CD14-positive monocyte (primary cell): Measurements from ENCODE around the gene ZXDC. TPM values are rescaled to one million over a fixed set of nuclear protein-coding genes. Genes with fewer than 3 reads are reported as not detected.

Experiments
- DNase-seq, 3 donors: peaks; one replicate each; pipeline ENCODE4 v3.0.0-alpha.2; 2011 to 2022
- H2AFZ ChIP-seq: 2 replicates; pipeline ENCODE4 v1.6.0; 2012; ENCODE audit warnings: mild to moderate bottlenecking, low read depth, low read length, inconsistent platforms; ENCODE audit not compliant: insufficient read depth, poor library complexity, severe bottlenecking
- H3K27ac ChIP-seq, 2 donors: 1 replicate in 1 of 2; 2 replicates in 1 of 2; pipeline ENCODE4 v1.5.1; 2012 to 2013; ENCODE audit warnings: low read length in 2 of 2, control low read depth in 1 of 2, inconsistent platforms in 1 of 2, low read depth in 1 of 2, mild to moderate bottlenecking in 1 of 2
- H3K27me3 ChIP-seq, 2 donors: one replicate each; pipeline versions ENCODE4 v1.6.0 to v1.6.1; 2011 to 2013; ENCODE audit warnings: low read length in 2 of 2; ENCODE audit not compliant: control insufficient read depth in 2 of 2, insufficient read depth in 2 of 2
- H3K36me3 ChIP-seq, 2 donors: replicated peaks in 1 of 2; 1 replicate in 1 of 2; 2 replicates in 1 of 2; pipeline versions ENCODE4 v1.5.1 to v1.6.1; 2012 to 2013; ENCODE audit warnings: low read length in 2 of 2, control low read depth in 1 of 2, inconsistent platforms in 1 of 2, mild to moderate bottlenecking in 1 of 2; ENCODE audit not compliant: insufficient read depth in 2 of 2, control insufficient read depth in 1 of 2
- H3K4me1 ChIP-seq, 2 donors: 1 replicate in 1 of 2; 2 replicates in 1 of 2; pipeline versions ENCODE4 v1.5.1 to v1.6.1; 2012 to 2013; ENCODE audit warnings: low read length in 2 of 2, control low read depth in 1 of 2, inconsistent platforms in 1 of 2, mild to moderate bottlenecking in 1 of 2, moderate library complexity in 1 of 2; ENCODE audit not compliant: insufficient read depth in 2 of 2, control insufficient read depth in 1 of 2
- H3K4me2 ChIP-seq: replicated peaks from 2 replicates; pipeline ENCODE3; 2012; ENCODE audit warnings: low read length, moderate library complexity, mild to moderate bottlenecking; ENCODE audit not compliant: poor library complexity, severe bottlenecking; ENCODE audit errors: extremely low read depth
- H3K4me3 ChIP-seq, 3 experiments: fragments of 200-600 bp in 1 of 3; sonication (generic) in 1 of 3; replicated peaks in 1 of 3; 1 replicate in 2 of 3; 2 replicates in 1 of 3; pipeline ENCODE4 v1.5.1; 2011 to 2013; ENCODE audit warnings: low read length in 3 of 3, mild to moderate bottlenecking in 3 of 3, control low read depth in 2 of 3, low read depth in 2 of 3, inconsistent platforms in 1 of 3, moderate library complexity in 1 of 3
- H3K79me2 ChIP-seq: 2 replicates; pipeline ENCODE4 v1.6.0; 2012; ENCODE audit warnings: mild to moderate bottlenecking, control low read depth, inconsistent platforms, low read length, moderate library complexity; ENCODE audit not compliant: insufficient read depth
- H3K9ac ChIP-seq: 2 replicates; pipeline ENCODE4 v1.6.0; 2017; ENCODE audit warnings: low read length, mild to moderate bottlenecking; ENCODE audit not compliant: insufficient read depth, poor library complexity, severe bottlenecking
- H3K9me3 ChIP-seq, 2 donors: replicated peaks in 1 of 2; 1 replicate in 1 of 2; 2 replicates in 1 of 2; pipeline versions ENCODE4 v1.5.1 to v1.6.1; 2012 to 2013; ENCODE audit warnings: low read length in 2 of 2, control low read depth in 1 of 2; ENCODE audit not compliant: control insufficient read depth in 1 of 2, insufficient read depth in 1 of 2
- H4K20me1 ChIP-seq: 2 replicates; pipeline ENCODE4 v1.6.0; 2012; ENCODE audit warnings: mild to moderate bottlenecking, low read length, control low read depth, moderate library complexity; ENCODE audit not compliant: insufficient read depth
- H3K27ac Mint-ChIP-seq, 7 donors: one replicate each; pipeline ENCODE4 v1.8.0; 2020; ENCODE audit warnings: mild to moderate bottlenecking in 7 of 7, mixed read lengths in 7 of 7, moderate library complexity in 6 of 7, inconsistent platforms in 2 of 7
- H3K27me3 Mint-ChIP-seq, 3 donors: one replicate each; pipeline ENCODE4 v1.8.0; 2021 to 2022; ENCODE audit warnings: low read depth in 3 of 3, mild to moderate bottlenecking in 3 of 3, mixed read lengths in 3 of 3, moderate library complexity in 3 of 3, inconsistent platforms in 1 of 3
- H3K36me3 Mint-ChIP-seq, 2 donors: one replicate each; pipeline ENCODE4 v1.8.0; 2020; ENCODE audit warnings: mixed read lengths in 2 of 2, inconsistent platforms in 1 of 2, mild to moderate bottlenecking in 1 of 2
- H3K4me1 Mint-ChIP-seq: one replicate; pipeline ENCODE4 v1.8.0; 2020; ENCODE audit warnings: mild to moderate bottlenecking, mixed read lengths
- H3K4me3 Mint-ChIP-seq, 2 donors: one replicate each; pipeline ENCODE4 v1.8.0; 2020; ENCODE audit warnings: mild to moderate bottlenecking in 2 of 2, mixed read lengths in 2 of 2, moderate library complexity in 1 of 2
- H3K9me3 Mint-ChIP-seq, 7 donors: one replicate each; pipeline ENCODE4 v1.8.0; 2020 to 2022; ENCODE audit warnings: mixed read lengths in 7 of 7, mild to moderate bottlenecking in 6 of 7, moderate library complexity in 6 of 7, inconsistent platforms in 2 of 7
- WGBS: methylation state at CpG from one replicate; pipeline ENCODE4 v1.1.5; 2013; ENCODE audit warnings: missing lambda C conversion rate; ENCODE audit not compliant: insufficient coverage; 5-methylcytosine and 5-hydroxymethylcytosine counted together
- intact Hi-C, 2 donors: fragments of 100-400 bp; cut with micrococcal nuclease; formaldehyde crosslinking; loops; one replicate each; pipeline versions ENCODE4 v1.15.0 to v1.15.1; 2023
- polyA plus RNA-seq, 3 donors: library from polyadenylated mRNA; depleted of rRNA in 1 of 3; unstranded in 2 of 3; stranded (reverse) in 1 of 3; fragments of 300-500 nt in 2 of 3; fragments of >200 nt in 1 of 3; fragmentation: Illumina TruSeq in 2 of 3; gene quantifications; 1 replicate in 2 of 3; 2 replicates in 1 of 3; pipeline ENCODE4 v1.2.3, GENCODE V29; 2012 to 2021
- TF ChIP-seq, protein P1 (sequence below): fragments of 200-600 bp; IDR thresholded peaks from one replicate; pipeline ENCODE4 v1.8.0; 2022; ENCODE audit warnings: antibody characterized with exemption, mild to moderate bottlenecking

Gene ZXDC
- polyA plus RNA-seq, 3 donors = 6.3 to 44.8 (median 9.7) TPM

- WGBS = 96% methylated on average over 9 of the region's 11 CpGs
- no peaks in the 10 kb centered on the region for H3K4me1 Mint-ChIP-seq
- intact Hi-C loops = no loop called here
- TF ChIP-seq, protein P1, sequence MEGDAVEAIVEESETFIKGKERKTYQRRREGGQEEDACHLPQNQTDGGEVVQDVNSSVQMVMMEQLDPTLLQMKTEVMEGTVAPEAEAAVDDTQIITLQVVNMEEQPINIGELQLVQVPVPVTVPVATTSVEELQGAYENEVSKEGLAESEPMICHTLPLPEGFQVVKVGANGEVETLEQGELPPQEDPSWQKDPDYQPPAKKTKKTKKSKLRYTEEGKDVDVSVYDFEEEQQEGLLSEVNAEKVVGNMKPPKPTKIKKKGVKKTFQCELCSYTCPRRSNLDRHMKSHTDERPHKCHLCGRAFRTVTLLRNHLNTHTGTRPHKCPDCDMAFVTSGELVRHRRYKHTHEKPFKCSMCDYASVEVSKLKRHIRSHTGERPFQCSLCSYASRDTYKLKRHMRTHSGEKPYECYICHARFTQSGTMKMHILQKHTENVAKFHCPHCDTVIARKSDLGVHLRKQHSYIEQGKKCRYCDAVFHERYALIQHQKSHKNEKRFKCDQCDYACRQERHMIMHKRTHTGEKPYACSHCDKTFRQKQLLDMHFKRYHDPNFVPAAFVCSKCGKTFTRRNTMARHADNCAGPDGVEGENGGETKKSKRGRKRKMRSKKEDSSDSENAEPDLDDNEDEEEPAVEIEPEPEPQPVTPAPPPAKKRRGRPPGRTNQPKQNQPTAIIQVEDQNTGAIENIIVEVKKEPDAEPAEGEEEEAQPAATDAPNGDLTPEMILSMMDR = no peak
- no peaks in the 10 kb centered on the region for H3K27me3 Mint-ChIP-seq
- Histone ChIP-seq H3K9me3 (no peaks in the 10 kb centered on the region), H3K27ac (no peak overlapping the region), H3K9ac (no peak overlapping the region), H4K20me1 (no peaks in the 10 kb centered on the region), H3K4me3 (no peak overlapping the region), H3K36me3 (no peaks in the 10 kb centered on the region), H2AFZ (no peak overlapping the region), H3K79me2 (no peaks in the 10 kb centered on the region), H3K4me1 (no peaks in the 10 kb centered on the region), H3K27me3 (no peaks in the 10 kb centered on the region), H3K4me2 (no peak overlapping the region)
- H3K36me3 Mint-ChIP-seq = no peaks in the 10 kb centered on the region
- no peaks in the 10 kb centered on the region for H3K9me3 Mint-ChIP-seq
- no peak overlapping the region for H3K4me3 Mint-ChIP-seq
- no peak overlapping the region for H3K27ac Mint-ChIP-seq
- DNase-seq = no peak
Measured at GRCh38 chr3:126514161-126514560, 38.5 kb upstream of the ZXDC start.

- no peak overlapping the region for H3K27ac ChIP-seq
- H3K9me3 ChIP-seq = no peaks in the 10 kb centered on the region
- no peak overlapping the region for H3K4me3 ChIP-seq
- WGBS = 92% methylated on average over 8 of the region's 12 CpGs
- no peak for DNase-seq
- no peak overlapping the region for H2AFZ ChIP-seq
- Mint-ChIP-seq H3K4me1 (no peaks in the 10 kb centered on the region), H3K36me3 (no peaks in the 10 kb centered on the region), H3K27ac (no peak overlapping the region), H3K27me3 (peaks cover 0 to 2% (median 0%) of the 10 kb centered on the region in 3 donors), H3K4me3 (no peak overlapping the region), H3K9me3 (no peaks in the 10 kb centered on the region)
- TF ChIP-seq, protein P1 = no peak
- no peak overlapping the region for H3K9ac ChIP-seq
- H3K27me3 ChIP-seq = no peaks in the 10 kb centered on the region
- H3K4me1 ChIP-seq = no peaks in the 10 kb centered on the region
- no peaks in the 10 kb centered on the region for H3K79me2 ChIP-seq
- no peak overlapping the region for H3K4me2 ChIP-seq
- no peaks in the 10 kb centered on the region for H3K36me3 ChIP-seq
- H4K20me1 ChIP-seq = no peaks in the 10 kb centered on the region
- intact Hi-C loops = no loop called here
Measured at GRCh38 chr3:126512916-126513650, 37.4 kb upstream of the ZXDC start.
